Loucy (cell line): ENCODE results near the gene NMB.

Source experiments
- H2AFZ ChIP-seq: fragments of 200-600 bp; sonication (generic); 2 replicates; pipeline ENCODE4 v1.6.0; 2016; ENCODE audit warnings: antibody characterized with exemption, mild to moderate bottlenecking, low read length, moderate library complexity
- H3F3A ChIP-seq: fragments of 200-600 bp; 2 replicates; pipeline ENCODE4 v1.6.0; 2016; ENCODE audit warnings: antibody characterized with exemption, low read depth, mild to moderate bottlenecking
- H3K27me3 ChIP-seq: fragments of 200-600 bp; sonication (generic); 2 replicates; pipeline ENCODE4 v1.6.1; 2014; ENCODE audit warnings: low read length, mild to moderate bottlenecking; ENCODE audit not compliant: insufficient read depth, poor library complexity, severe bottlenecking
- H3K36me3 ChIP-seq: fragments of 200-600 bp; sonication (generic); 2 replicates; pipeline ENCODE4 v1.6.1; 2016; ENCODE audit warnings: low read length; ENCODE audit not compliant: insufficient read depth
- H3K4me1 ChIP-seq: fragments of 200-600 bp; sonication (generic); 2 replicates; pipeline ENCODE4 v1.5.1; 2014; ENCODE audit warnings: low read length, mild to moderate bottlenecking; ENCODE audit not compliant: insufficient read depth, poor library complexity, severe bottlenecking
- H3K4me2 ChIP-seq: fragments of 200-600 bp; sonication (generic); 2 replicates; pipeline ENCODE4 v1.6.0; 2014; ENCODE audit warnings: antibody characterized with exemption, low read length, low read depth, mild to moderate bottlenecking; ENCODE audit not compliant: poor library complexity, severe bottlenecking
- H3K4me3 ChIP-seq: fragments of 200-600 bp; sonication (generic); 2 replicates; pipeline ENCODE4 v1.5.1; 2014; ENCODE audit warnings: low read length, mild to moderate bottlenecking, mixed read lengths; ENCODE audit not compliant: poor library complexity, severe bottlenecking
- H3K79me2 ChIP-seq: fragments of 200-600 bp; sonication (generic); 2 replicates; pipeline ENCODE4 v1.6.1; 2014; ENCODE audit warnings: low read length; ENCODE audit not compliant: insufficient read depth
- H3K9ac ChIP-seq: fragments of 200-600 bp; sonication (generic); 2 replicates; pipeline ENCODE4 v1.6.0; 2014; ENCODE audit warnings: mild to moderate bottlenecking, low read depth, low read length, moderate library complexity; ENCODE audit not compliant: poor library complexity, severe bottlenecking
- H3K9me2 ChIP-seq: fragments of 200-600 bp; sonication (generic); replicated peaks from 2 replicates; pipeline ENCODE4 v1.6.1; 2016; ENCODE audit warnings: low read depth, low read length, mixed read lengths
- H3K9me3 ChIP-seq: fragments of 200-600 bp; sonication (generic); 2 replicates; pipeline ENCODE4 v1.6.1; 2014; ENCODE audit warnings: mild to moderate bottlenecking, antibody characterized with exemption, low read length, low read depth; ENCODE audit not compliant: insufficient read depth
- H4K20me1 ChIP-seq: fragments of 200-600 bp; sonication (generic); 2 replicates; pipeline ENCODE4 v1.6.0; 2014; ENCODE audit warnings: antibody characterized with exemption, low read length, mild to moderate bottlenecking; ENCODE audit not compliant: insufficient read depth, poor library complexity, severe bottlenecking
- EZH2phosphoT487 ChIP-seq: fragments of 200-600 bp; IDR thresholded peaks from 2 replicates; pipeline ENCODE4 v1.6.1; 2018; ENCODE audit warnings: antibody characterized with exemption, mild to moderate bottlenecking, moderate library complexity, borderline replicate concordance
- TF ChIP-seq, protein P1 (sequence below): fragments of 200-600 bp; sonication (generic); conservative IDR thresholded peaks from 2 replicates; pipeline ENCODE4 v1.5.1; 2014; ENCODE audit warnings: mild to moderate bottlenecking, antibody characterized with exemption, low read length

Gene NMB

GRCh38 chr15:84653910-84654688 lies 3.9 kb downstream of the NMB start, which contains the start of gene WDR73:
Gene WDR73 (minus strand): TSS chr15:84654283. CDS start chr15:84654274, 9 bp downstream.
- H3K79me2 ChIP-seq = peaks cover 19% of the 10 kb centered on the region
- H2AFZ ChIP-seq = peak within 1 kb of the TSS; percentile 97
- no peaks in the 10 kb centered on the region for H4K20me1 ChIP-seq
- peaks cover 26% of the 10 kb centered on the region for H3K4me1 ChIP-seq
- H3K4me3 ChIP-seq = peak within 1 kb of the TSS; percentile 85
- no peaks in the 10 kb centered on the region for H3K9me3 ChIP-seq
- peak within 1 kb of the TSS; percentile 88 for H3K4me2 ChIP-seq
- H3K9me2 ChIP-seq = no peaks in the 10 kb centered on the region
- H3F3A ChIP-seq = no peaks in the 10 kb centered on the region
- no peaks in the 10 kb centered on the region; the same call in 1 of the 2 replicates for H3K36me3 ChIP-seq
- H3K27me3 ChIP-seq = no peaks in the 10 kb centered on the region
- no peak for TF ChIP-seq EZH2phosphoT487
- TF ChIP-seq, protein P1, sequence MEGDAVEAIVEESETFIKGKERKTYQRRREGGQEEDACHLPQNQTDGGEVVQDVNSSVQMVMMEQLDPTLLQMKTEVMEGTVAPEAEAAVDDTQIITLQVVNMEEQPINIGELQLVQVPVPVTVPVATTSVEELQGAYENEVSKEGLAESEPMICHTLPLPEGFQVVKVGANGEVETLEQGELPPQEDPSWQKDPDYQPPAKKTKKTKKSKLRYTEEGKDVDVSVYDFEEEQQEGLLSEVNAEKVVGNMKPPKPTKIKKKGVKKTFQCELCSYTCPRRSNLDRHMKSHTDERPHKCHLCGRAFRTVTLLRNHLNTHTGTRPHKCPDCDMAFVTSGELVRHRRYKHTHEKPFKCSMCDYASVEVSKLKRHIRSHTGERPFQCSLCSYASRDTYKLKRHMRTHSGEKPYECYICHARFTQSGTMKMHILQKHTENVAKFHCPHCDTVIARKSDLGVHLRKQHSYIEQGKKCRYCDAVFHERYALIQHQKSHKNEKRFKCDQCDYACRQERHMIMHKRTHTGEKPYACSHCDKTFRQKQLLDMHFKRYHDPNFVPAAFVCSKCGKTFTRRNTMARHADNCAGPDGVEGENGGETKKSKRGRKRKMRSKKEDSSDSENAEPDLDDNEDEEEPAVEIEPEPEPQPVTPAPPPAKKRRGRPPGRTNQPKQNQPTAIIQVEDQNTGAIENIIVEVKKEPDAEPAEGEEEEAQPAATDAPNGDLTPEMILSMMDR = no peak
- peak within 1 kb of the TSS; percentile 91 for H3K9ac ChIP-seq

DNA sequence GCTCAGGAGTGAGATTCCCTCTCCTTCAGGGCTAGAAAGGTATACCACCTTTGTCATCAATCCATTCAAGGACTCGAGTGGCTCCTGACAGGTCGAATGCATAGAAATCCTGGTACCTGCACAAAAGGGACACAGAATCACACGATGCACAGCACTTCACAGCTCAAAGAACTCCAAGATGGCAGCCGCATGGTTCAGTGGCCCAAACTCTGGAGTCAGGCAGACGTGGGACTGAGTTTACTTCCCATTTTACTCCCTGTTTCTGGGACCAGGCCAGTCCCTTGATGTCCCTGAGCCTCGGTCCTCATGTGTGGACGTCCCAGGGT lies 4.5 kb downstream of the NMB start:
- Histone ChIP-seq H3K36me3 (no peaks in the 10 kb centered on the region; the same call in 1 of the 2 replicates), H3F3A (no peaks in the 10 kb centered on the region), H3K9ac (peak overlapping the region; percentile 91), H3K9me2 (no peaks in the 10 kb centered on the region), H3K79me2 (peaks cover 19% of the 10 kb centered on the region), H3K27me3 (no peaks in the 10 kb centered on the region), H4K20me1 (no peaks in the 10 kb centered on the region), H2AFZ (peak overlapping the region; percentile 97), H3K4me2 (peak overlapping the region; percentile 88), H3K4me1 (peaks cover 22% of the 10 kb centered on the region), H3K4me3 (peak overlapping the region; percentile 85), H3K9me3 (no peaks in the 10 kb centered on the region)
- no peak for TF ChIP-seq EZH2phosphoT487
- TF ChIP-seq, protein P1 = no peak

DNA sequence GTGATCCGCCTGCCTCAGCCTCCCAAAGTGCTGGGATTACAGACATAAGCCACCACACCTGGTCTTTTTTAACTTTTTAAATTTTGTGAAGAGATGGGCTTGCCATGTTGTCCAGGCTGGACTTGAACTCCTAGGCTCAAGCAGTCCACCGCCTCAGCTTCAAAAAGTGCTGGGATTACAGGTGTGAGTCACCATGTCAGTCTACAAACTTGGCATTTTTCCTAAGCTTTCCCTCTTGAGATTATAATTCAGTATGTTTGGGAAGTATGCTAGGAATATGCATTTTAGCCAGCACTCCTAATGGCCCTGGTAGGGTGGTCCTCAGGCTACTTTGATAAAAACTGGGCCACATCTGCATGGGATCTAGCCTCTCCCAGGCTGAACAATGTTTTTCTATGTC lies 8.3 kb downstream of the NMB start:
- H3K4me2 ChIP-seq = no peak overlapping the region
- no peak overlapping the region for H2AFZ ChIP-seq
- no peak for TF ChIP-seq EZH2phosphoT487
- TF ChIP-seq, protein P1 = no peak
- H4K20me1 ChIP-seq = no peaks in the 10 kb centered on the region
- H3K9me3 ChIP-seq = no peaks in the 10 kb centered on the region
- peaks cover 16% of the 10 kb centered on the region for H3K4me1 ChIP-seq
- no peaks in the 10 kb centered on the region for H3F3A ChIP-seq
- no peak overlapping the region for H3K9ac ChIP-seq
- H3K9me2 ChIP-seq = no peaks in the 10 kb centered on the region
- H3K36me3 ChIP-seq = peaks cover 22% of the 10 kb centered on the region; the same call in 1 of the 2 replicates
- H3K4me3 ChIP-seq = no peak overlapping the region
- H3K27me3 ChIP-seq = no peaks in the 10 kb centered on the region
- H3K79me2 ChIP-seq = peaks cover 19% of the 10 kb centered on the region
